Measurements from ENCODE around the gene PTCHD4.

GRCh38 chr6:48139818-48140614 lies 29.0 kb upstream of the PTCHD4 start:
- TF ChIP-seq EZH2 (IDR thresholded peaks at IDR 0.05) (no peak), POLR2AphosphoS5 (IDR thresholded peaks at IDR 0.05; ENCODE audit: borderline replicate concordance, low read depth, low read length) (no peak)
